ENCODE data around the gene KIF26B. TPM values are rescaled to one million over a fixed set of nuclear protein-coding genes. Genes with fewer than 3 reads are reported as not detected.

The KIF26B gene
- total and polyA plus RNA-seq, 2 experiments from 2014 or later = 0.03 to 0.76 TPM

- Mint-ChIP-seq H3K9me3 (no peaks in the 10 kb centered on the region; the same call in 1 of the 3 replicates), H3K4me3 (no peak overlapping the region), H3K36me3 (ENCODE audit: low read depth) (no peaks in the 10 kb centered on the region), H3K27me3 (ENCODE audit: insufficient read depth, low read depth, poor library complexity) (peaks cover 16% of the 10 kb centered on the region), H3K27ac (no peak overlapping the region), H3K4me1 (no peaks in the 10 kb centered on the region; the same call in 2 of the 3 replicates)
- no peak overlapping the region for H3K27ac ChIP-seq (ENCODE audit: low read depth)
- H3K4me2 ChIP-seq = no peak overlapping the region
- no peak overlapping the region for H2AFZ ChIP-seq
- no peaks in the 10 kb centered on the region for H4K20me1 ChIP-seq (replicated peaks; ENCODE audit: insufficient read depth)
- H3K9me2 ChIP-seq (ENCODE audit: insufficient read depth) = no peaks in the 10 kb centered on the region
- ATAC-seq = no peak
- no peaks in the 10 kb centered on the region for H3K4me1 ChIP-seq (ENCODE audit: insufficient read depth)
- H3K79me2 ChIP-seq (replicated peaks; ENCODE audit: insufficient read depth) = no peaks in the 10 kb centered on the region
- H3K36me3 ChIP-seq (ENCODE audit: insufficient read depth) = no peaks in the 10 kb centered on the region
- H3K4me3 ChIP-seq = no peak overlapping the region
- DNase-seq (ENCODE audit: low spot score) = no peak
- TF ChIP-seq JUNB (IDR thresholded peaks at IDR 0.05; ENCODE audit: unreplicated experiment) (no peak), ZNF331 (CRISPR knock-in tag; IDR thresholded peaks at IDR 0.05; ENCODE audit: low read depth) (no peak), POLR2AphosphoS5 (IDR thresholded peaks at IDR 0.05; ENCODE audit: low read depth) (no peak), REST (IDR thresholded peaks at IDR 0.05; ENCODE audit: unreplicated experiment) (no peak), CREB1 (CRISPR knock-in tag; IDR thresholded peaks at IDR 0.05; ENCODE audit: low read depth) (no peak), NANOG (IDR thresholded peaks at IDR 0.05; ENCODE audit: borderline replicate concordance) (no peak), EZH2 (IDR thresholded peaks at IDR 0.05; ENCODE audit: low read depth, unreplicated experiment) (no peak), STAT1 (IDR thresholded peaks at IDR 0.05; ENCODE audit: unreplicated experiment) (no peak), ETS1 (IDR thresholded peaks at IDR 0.05) (no peak), ZNF114 (CRISPR knock-in tag; IDR thresholded peaks at IDR 0.05) (no peak), ZNF462 (CRISPR knock-in tag; IDR thresholded peaks at IDR 0.05) (no peak), EZH2phosphoT487 (IDR thresholded peaks at IDR 0.05; ENCODE audit: unreplicated experiment) (no peak)
- TF ChIP-seq, protein P1, sequence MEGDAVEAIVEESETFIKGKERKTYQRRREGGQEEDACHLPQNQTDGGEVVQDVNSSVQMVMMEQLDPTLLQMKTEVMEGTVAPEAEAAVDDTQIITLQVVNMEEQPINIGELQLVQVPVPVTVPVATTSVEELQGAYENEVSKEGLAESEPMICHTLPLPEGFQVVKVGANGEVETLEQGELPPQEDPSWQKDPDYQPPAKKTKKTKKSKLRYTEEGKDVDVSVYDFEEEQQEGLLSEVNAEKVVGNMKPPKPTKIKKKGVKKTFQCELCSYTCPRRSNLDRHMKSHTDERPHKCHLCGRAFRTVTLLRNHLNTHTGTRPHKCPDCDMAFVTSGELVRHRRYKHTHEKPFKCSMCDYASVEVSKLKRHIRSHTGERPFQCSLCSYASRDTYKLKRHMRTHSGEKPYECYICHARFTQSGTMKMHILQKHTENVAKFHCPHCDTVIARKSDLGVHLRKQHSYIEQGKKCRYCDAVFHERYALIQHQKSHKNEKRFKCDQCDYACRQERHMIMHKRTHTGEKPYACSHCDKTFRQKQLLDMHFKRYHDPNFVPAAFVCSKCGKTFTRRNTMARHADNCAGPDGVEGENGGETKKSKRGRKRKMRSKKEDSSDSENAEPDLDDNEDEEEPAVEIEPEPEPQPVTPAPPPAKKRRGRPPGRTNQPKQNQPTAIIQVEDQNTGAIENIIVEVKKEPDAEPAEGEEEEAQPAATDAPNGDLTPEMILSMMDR (conservative IDR thresholded peaks at IDR 0.05; ENCODE audit: low read depth in 2 of 2) = no peak
- no peaks in the 10 kb centered on the region for H3F3A ChIP-seq (replicated peaks; ENCODE audit: low read depth)
- H3K27me3 ChIP-seq (ENCODE audit: insufficient read depth) = peaks cover 21% of the 10 kb centered on the region
These were observed 5.9 kb upstream of the KIF26B start for GRCh38 chr1:245148861-245149260.
